A673 (cell line): ENCODE results near the gene LDLRAD3. TPM values are rescaled to one million over a fixed set of nuclear protein-coding genes. Genes with fewer than 3 reads are reported as not detected.
"Not testable (repeated sequence)": the region's sequence is repeated elsewhere in the genome, so short reads cannot be mapped to it uniquely, and the experiment has no call there.

Experiments used
- BruUV-seq: library from RNA; stranded (reverse); fragments of 400-500 nt; replicated peaks from 2 replicates; lab custom pipeline; 2021; lab: Mats Ljungman, UMichigan
- CTCF ChIA-PET: fragments of 300-600 bp; sonication (Branson Sonifier 250); formaldehyde crosslinking; loops from one replicate; lab custom pipeline; 2022; ENCODE audit warnings: antibody characterized with exemption; lab: Charles Lee
- POLR2A ChIA-PET: fragments of 300-600 bp; sonication (Branson Sonifier 250); formaldehyde crosslinking; loops from one replicate; lab custom pipeline; 2022; ENCODE audit warnings: antibody characterized with exemption; ENCODE audit not compliant: low non-redundant PET; lab: Charles Lee
- DNase-seq: peaks from one replicate; pipeline ENCODE4 v3.0.0-alpha.2; 2015; ENCODE audit warnings: low spot score
- H3K27ac ChIP-seq: fragments of 200-600 bp; sonication (generic); 2 replicates; pipeline ENCODE4 v1.5.1; 2016; ENCODE audit warnings: mixed run types, low read depth, mild to moderate bottlenecking, mixed read lengths, antibody characterized with exemption, low read length; ENCODE audit not compliant: poor library complexity, severe bottlenecking
- H3K27me3 ChIP-seq: fragments of 200-600 bp; sonication (generic); replicated peaks from 2 replicates; pipeline ENCODE4 v1.6.1; 2017; ENCODE audit warnings: mixed run types, low read depth, mild to moderate bottlenecking, mixed read lengths, antibody characterized with exemption, low read length; ENCODE audit not compliant: insufficient read depth, poor library complexity
- H3K36me3 ChIP-seq: fragments of 200-600 bp; sonication (generic); 2 replicates; pipeline ENCODE4 v1.6.1; 2016; ENCODE audit warnings: mixed run types, mild to moderate bottlenecking, mixed read lengths, antibody characterized with exemption, low read length; ENCODE audit not compliant: insufficient read depth, poor library complexity, severe bottlenecking
- H3K4me1 ChIP-seq: fragments of 200-600 bp; sonication (generic); 2 replicates; pipeline ENCODE4 v1.6.1; 2017; ENCODE audit warnings: mixed run types, mild to moderate bottlenecking, mixed read lengths, antibody characterized with exemption, low read length; ENCODE audit not compliant: insufficient read depth, poor library complexity, severe bottlenecking
- H3K4me3 ChIP-seq: fragments of 200-600 bp; sonication (generic); 2 replicates; pipeline ENCODE4 v1.5.1; 2016; ENCODE audit warnings: low read depth, mixed run types, mild to moderate bottlenecking, mixed read lengths, low read length; ENCODE audit not compliant: poor library complexity, severe bottlenecking
- H3K9me3 ChIP-seq: fragments of 200-600 bp; sonication (generic); 2 replicates; pipeline ENCODE4 v1.6.1; 2016; ENCODE audit warnings: mixed run types, low read depth, mild to moderate bottlenecking, mixed read lengths, antibody characterized with exemption, low read length; ENCODE audit not compliant: poor library complexity, severe bottlenecking
- EZH2 ChIP-seq: fragments of 200-600 bp; sonication (generic); IDR thresholded peaks from 2 replicates; pipeline ENCODE4 v1.6.1; 2017; ENCODE audit warnings: borderline replicate concordance, low read depth, mild to moderate bottlenecking, mixed read lengths, antibody characterized with exemption, low read length; ENCODE audit not compliant: poor library complexity, severe bottlenecking
- intact Hi-C: fragments of 100-400 bp; cut with micrococcal nuclease; formaldehyde crosslinking; loops from one replicate; pipeline ENCODE4 v1.10.0; 2022; ENCODE audit not compliant: unreplicated experiment
- total RNA-seq: library from RNA; stranded (reverse); gene quantifications from 2 replicates; pipeline ENCODE4 v1.2.3, GENCODE V29; 2021
- TF ChIP-seq, protein P1 (sequence below): fragments of 300-800, 200-600 bp; sonication (generic); conservative IDR thresholded peaks from 2 replicates; pipeline ENCODE4 v1.5.1; 2017; ENCODE audit warnings: low read depth, mild to moderate bottlenecking, antibody characterized with exemption, low read length, moderate library complexity, mixed read lengths

The LDLRAD3 gene
- total RNA-seq, 1 experiment from 2014 or later, result 13.1 TPM

DNA sequence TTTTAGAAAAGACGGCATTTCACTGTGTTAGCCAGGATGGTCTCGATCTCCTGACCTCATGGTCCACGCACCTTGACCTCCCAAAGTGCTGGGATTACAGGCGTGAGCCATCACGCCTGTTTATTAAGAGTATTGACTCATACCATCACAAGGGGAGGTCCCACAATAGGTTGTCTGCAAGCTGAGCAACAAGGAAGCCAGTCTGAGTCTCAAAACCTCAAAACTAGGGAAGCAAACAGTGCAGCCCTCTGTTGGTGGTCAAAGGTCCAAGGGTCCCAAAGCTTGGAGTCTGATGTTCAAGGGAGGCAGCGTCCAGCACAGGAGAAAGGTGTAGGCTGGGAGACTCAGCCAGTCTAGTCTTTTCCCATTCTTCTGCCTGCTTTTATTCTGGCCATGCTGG is 32.8 kb upstream of the LDLRAD3 start:
- H3K36me3 ChIP-seq, result no peaks in the 10 kb centered on the region
- intact Hi-C loops, result no loop called here
- H3K4me3 ChIP-seq, result no peak overlapping the region
- POLR2A ChIA-PET, result no interaction called here
- DNase-seq, result no peak
- BruUV-seq, result no TSS peak
- CTCF ChIA-PET, result no interaction called here
- TF ChIP-seq, protein P1, sequence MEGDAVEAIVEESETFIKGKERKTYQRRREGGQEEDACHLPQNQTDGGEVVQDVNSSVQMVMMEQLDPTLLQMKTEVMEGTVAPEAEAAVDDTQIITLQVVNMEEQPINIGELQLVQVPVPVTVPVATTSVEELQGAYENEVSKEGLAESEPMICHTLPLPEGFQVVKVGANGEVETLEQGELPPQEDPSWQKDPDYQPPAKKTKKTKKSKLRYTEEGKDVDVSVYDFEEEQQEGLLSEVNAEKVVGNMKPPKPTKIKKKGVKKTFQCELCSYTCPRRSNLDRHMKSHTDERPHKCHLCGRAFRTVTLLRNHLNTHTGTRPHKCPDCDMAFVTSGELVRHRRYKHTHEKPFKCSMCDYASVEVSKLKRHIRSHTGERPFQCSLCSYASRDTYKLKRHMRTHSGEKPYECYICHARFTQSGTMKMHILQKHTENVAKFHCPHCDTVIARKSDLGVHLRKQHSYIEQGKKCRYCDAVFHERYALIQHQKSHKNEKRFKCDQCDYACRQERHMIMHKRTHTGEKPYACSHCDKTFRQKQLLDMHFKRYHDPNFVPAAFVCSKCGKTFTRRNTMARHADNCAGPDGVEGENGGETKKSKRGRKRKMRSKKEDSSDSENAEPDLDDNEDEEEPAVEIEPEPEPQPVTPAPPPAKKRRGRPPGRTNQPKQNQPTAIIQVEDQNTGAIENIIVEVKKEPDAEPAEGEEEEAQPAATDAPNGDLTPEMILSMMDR, result no peak
- TF ChIP-seq EZH2, result no peak
- H3K27me3 ChIP-seq, result no peaks in the 10 kb centered on the region
- H3K9me3 ChIP-seq, result no peaks in the 10 kb centered on the region
- no peak overlapping the region for H3K27ac ChIP-seq
- H3K4me1 ChIP-seq, result no peaks in the 10 kb centered on the region

DNA sequence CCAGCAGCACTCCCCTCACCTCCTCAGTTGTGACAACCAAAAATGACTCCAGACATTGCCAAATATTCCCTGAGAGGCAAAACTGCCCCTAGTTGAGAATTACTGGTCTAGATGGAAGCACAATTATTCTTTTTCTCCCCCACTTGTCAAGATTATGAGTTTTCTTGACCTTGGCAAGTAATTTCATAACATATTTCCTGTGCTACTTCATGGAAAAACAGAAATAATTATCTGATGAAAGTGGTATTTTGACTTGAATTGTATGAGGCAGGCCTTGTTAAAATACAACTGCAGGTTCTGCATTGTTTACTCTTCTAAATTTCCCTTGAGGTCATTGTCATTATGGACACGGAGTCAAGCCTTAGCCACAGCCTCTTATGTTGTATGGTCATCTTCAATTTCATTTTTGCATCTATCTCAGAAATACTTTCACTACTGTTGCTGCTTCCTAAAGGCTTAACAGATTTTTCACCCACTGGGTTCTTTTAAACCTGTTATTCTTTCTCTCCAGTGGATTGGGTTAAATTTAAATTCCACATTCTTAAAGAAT is 32.2 kb upstream of the LDLRAD3 start:
- Histone ChIP-seq H3K27ac (no peak overlapping the region), H3K27me3 (no peaks in the 10 kb centered on the region), H3K4me3 (no peak overlapping the region), H3K4me1 (no peaks in the 10 kb centered on the region), H3K9me3 (no peaks in the 10 kb centered on the region), H3K36me3 (no peaks in the 10 kb centered on the region)
- ChIA-PET POLR2A (no interaction called here), CTCF (no interaction called here)
- TF ChIP-seq, protein P1, result no peak
- no peak for TF ChIP-seq EZH2
- no TSS peak for BruUV-seq
- DNase-seq, result no peak
- intact Hi-C loops, result no loop called here

DNA sequence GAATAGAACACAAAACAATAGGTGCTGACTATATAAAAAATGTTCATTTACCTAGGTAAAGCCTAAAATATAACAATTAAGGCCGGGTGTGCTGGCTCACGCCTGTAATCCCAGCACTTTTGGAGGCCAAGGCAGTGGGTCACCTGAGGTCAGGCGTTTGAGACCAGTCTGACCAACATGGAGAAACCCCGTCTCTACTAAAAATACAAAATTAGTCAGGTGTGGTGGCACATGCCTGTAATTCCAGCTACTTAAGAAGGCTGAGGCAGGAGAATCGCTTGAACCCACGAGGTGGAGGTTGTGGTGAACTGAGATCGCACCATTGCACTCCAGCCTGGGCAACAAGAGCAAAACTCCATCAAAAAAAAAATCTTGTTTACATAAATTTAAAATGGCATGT is 31.4 kb upstream of the LDLRAD3 start:
- H3K27me3 ChIP-seq, CTCF ChIA-PET, H3K27ac ChIP-seq, intact Hi-C loops, POLR2A ChIA-PET, H3K9me3 ChIP-seq, BruUV-seq, H3K4me3 ChIP-seq, H3K4me1 ChIP-seq, H3K36me3 ChIP-seq, DNase-seq: not testable (repeated sequence)
